GM12878 (cell line): ENCODE results near the gene STON1. TPM values are rescaled to one million over a fixed set of nuclear protein-coding genes. Genes with fewer than 3 reads are reported as not detected.

Source experiments
- ATAC-seq: fragments of 200-7000 bp; cut with Tn5 transposase; 3 replicates; pipeline ENCODE4 v1.9.1; 2020; ENCODE audit warnings: mild to moderate bottlenecking, moderate library complexity
- BruUV-seq: library from RNA; stranded (reverse); fragments of 400-500 nt; replicated peaks from 2 replicates; lab custom pipeline; 2021; lab: Mats Ljungman, UMichigan
- CTCF ChIA-PET: fragments of 300-600 bp; sonication (Branson Sonifier 250); formaldehyde crosslinking; extraction: SDS; loops from one replicate; lab custom pipeline; 2021; ENCODE audit warnings: inconsistent platforms; lab: Yijun Ruan, JAX
- POLR2A ChIA-PET: fragments of 350-600 bp; formaldehyde crosslinking; extraction: SDS; loops from one replicate; lab custom pipeline; 2021; ENCODE audit warnings: inconsistent platforms; lab: Charles Lee
- RAD21 ChIA-PET: fragments of 300-600 bp; sonication (Branson Sonifier 250); formaldehyde crosslinking; loops from one replicate; lab custom pipeline; 2023; ENCODE audit warnings: antibody characterized with exemption; ENCODE audit not compliant: unreplicated experiment; lab: Charles Lee
- SMC1A ChIA-PET: fragments of 300-600 bp; sonication (Branson Sonifier 250); formaldehyde crosslinking; loops from one replicate; lab custom pipeline; 2023; ENCODE audit not compliant: unreplicated experiment, uncharacterized antibody; lab: Charles Lee
- DNase-seq: peaks from one replicate; pipeline ENCODE4 v3.0.0-alpha.2; 2011; ENCODE audit warnings: low read depth, low spot score
- FAIRE-seq: peaks from 3 replicates; lab custom pipeline; 2011; peaks lifted over from hg19 to GRCh38; lab: Jason Lieb, UNC
- H2AFZ ChIP-seq: 2 replicates; pipeline ENCODE4 v1.6.0; 2011; ENCODE audit warnings: low read depth, low read length, control low read depth; ENCODE audit not compliant: control insufficient read depth
- H3K27ac ChIP-seq: 2 replicates; pipeline ENCODE4 v1.5.1; 2011; ENCODE audit warnings: control low read depth; ENCODE audit not compliant: control insufficient read depth, insufficient read depth
- H3K27me3 ChIP-seq, 2 experiments: replicated peaks in 1 of 2; 2 replicates each; pipeline versions ENCODE4 v1.6.0 to v1.6.1; 2011; ENCODE audit warnings: low read length in 1 of 2; ENCODE audit not compliant: control insufficient read depth in 2 of 2, insufficient read depth in 2 of 2
- H3K36me3 ChIP-seq, 2 experiments: 2 replicates each; pipeline ENCODE4 v1.5.1; 2011; ENCODE audit warnings: low read length in 1 of 2; ENCODE audit not compliant: control insufficient read depth in 2 of 2, insufficient read depth in 2 of 2
- H3K4me1 ChIP-seq: 2 replicates; pipeline ENCODE4 v1.6.1; 2011; ENCODE audit warnings: mild to moderate bottlenecking, low read length, moderate library complexity, mixed read lengths; ENCODE audit not compliant: control insufficient read depth, insufficient read depth
- H3K4me2 ChIP-seq: 2 replicates; pipeline ENCODE4 v1.6.0; 2011; ENCODE audit warnings: control low read depth; ENCODE audit not compliant: control insufficient read depth, insufficient read depth
- H3K4me3 ChIP-seq: fragments of 200-600 bp; sonication (generic); 2 replicates; pipeline ENCODE4 v1.5.1; 2016
- H3K79me2 ChIP-seq: 2 replicates; pipeline ENCODE4 v1.6.0; 2011; ENCODE audit warnings: low read length; ENCODE audit not compliant: control insufficient read depth, insufficient read depth
- H3K9ac ChIP-seq: 2 replicates; pipeline ENCODE4 v1.8.0; 2011; ENCODE audit warnings: low read length, control low read depth, mixed read lengths; ENCODE audit not compliant: control insufficient read depth, insufficient read depth
- H3K9me3 ChIP-seq: replicated peaks from 3 replicates; pipeline ENCODE4 v1.5.1; 2011; ENCODE audit warnings: mild to moderate bottlenecking, low read length; ENCODE audit not compliant: control insufficient read depth, insufficient read depth
- H4K20me1 ChIP-seq: 2 replicates; pipeline ENCODE4 v1.6.0; 2011; ENCODE audit not compliant: control insufficient read depth, insufficient read depth
- CREB1 ChIP-seq: IDR thresholded peaks from 2 replicates; pipeline ENCODE4 v1.6.1; 2012; ENCODE audit warnings: low read depth, mild to moderate bottlenecking, inconsistent platforms
- HDGF ChIP-seq: fragments of 450-650 bp; IDR thresholded peaks from 2 replicates; pipeline ENCODE4 v1.6.1; 2016; ENCODE audit warnings: antibody characterized with exemption
- IRF5 ChIP-seq: fragments of 450-650 bp; IDR thresholded peaks from 2 replicates; pipeline ENCODE4 v1.6.1; 2017; ENCODE audit warnings: borderline replicate concordance
- NR2C2 ChIP-seq: IDR thresholded peaks from 2 replicates; pipeline ENCODE4 v1.6.1; 2011; ENCODE audit warnings: borderline replicate concordance, low read depth; ENCODE audit not compliant: control insufficient read depth, insufficient read length
- PAX8 ChIP-seq: fragments of 450-650 bp; IDR thresholded peaks from 2 replicates; pipeline ENCODE4 v1.6.1; 2017; ENCODE audit warnings: mild to moderate bottlenecking, moderate library complexity
- SKIL ChIP-seq: fragments of 450-650 bp; IDR thresholded peaks from 2 replicates; pipeline ENCODE4 v1.6.1; 2017; ENCODE audit warnings: mild to moderate bottlenecking, low read depth, inconsistent platforms; ENCODE audit not compliant: poor library complexity, severe bottlenecking
- TARDBP ChIP-seq: IDR thresholded peaks from 2 replicates; pipeline ENCODE4 v1.6.1; 2016; ENCODE audit warnings: borderline replicate concordance
- TBL1XR1 ChIP-seq: IDR thresholded peaks from 2 replicates; pipeline ENCODE4 v1.6.1; 2012; ENCODE audit warnings: low read depth, low read length, improper control_type of control experiment
- TCF7 ChIP-seq: IDR thresholded peaks from 2 replicates; pipeline ENCODE4 v1.6.1; 2014; ENCODE audit warnings: antibody characterized with exemption, borderline replicate concordance
- ZBTB40 ChIP-seq: fragments of 450-650 bp; IDR thresholded peaks from 2 replicates; pipeline ENCODE4 v1.6.1; 2016; ENCODE audit warnings: mild to moderate bottlenecking, moderate library complexity, borderline replicate concordance
- ZNF207 ChIP-seq: fragments of 450-650 bp; IDR thresholded peaks from 2 replicates; pipeline ENCODE4 v1.6.1; 2014; ENCODE audit warnings: antibody characterized with exemption, mild to moderate bottlenecking, borderline replicate concordance
- ZNF217 ChIP-seq: fragments of 450-650 bp; IDR thresholded peaks from 2 replicates; pipeline ENCODE4 v1.6.1; 2017; ENCODE audit warnings: antibody characterized with exemption, mild to moderate bottlenecking
- WGBS: methylation state at CpG from one replicate; pipeline ENCODE4 v1.1.6; 2016; ENCODE audit warnings: low lambda C conversion rate; ENCODE audit not compliant: insufficient replicate concordance, insufficient coverage; ENCODE audit errors: missing lambda C conversion rate; 5-methylcytosine and 5-hydroxymethylcytosine counted together
- in situ Hi-C: fragments of 300-500 bp; cut with MboI; formaldehyde crosslinking; loops from 9 replicates; pipeline ENCODE4 v1.14.3; 2018; ENCODE audit warnings: mixed read lengths
- intact Hi-C: fragments of 100-400 bp; cut with micrococcal nuclease; formaldehyde crosslinking; loops from one replicate; pipeline ENCODE4 v1.14.2; 2022; ENCODE audit not compliant: unreplicated experiment
- polyA plus RNA-seq, 11 experiments: library from polyadenylated mRNA; depleted of rRNA in 4 of 11; unstranded in 6 of 11; stranded (reverse) in 5 of 11; fragments of >200 nt; fragmentation: Nextera tagmentation in 4 of 11; fragmentation: Illumina TruSeq in 1 of 11; extraction: Ambion mirVana in 4 of 11; extraction: Trizol in 1 of 11; gene quantifications; 1 replicate in 1 of 11; 2 replicates in 10 of 11; pipeline versions ENCODE4 v1.2.1 to v1.2.3, GENCODE V29; 2011 to 2016; ENCODE audit warnings: inconsistent platforms in 2 of 11, missing spikeins in 2 of 11, low read depth in 1 of 11
- total RNA-seq, 4 experiments: library from RNA; depleted of rRNA in 3 of 4; stranded (reverse); fragments of >200 nt in 3 of 4; fragmentation: Illumina TruSeq in 1 of 4; extraction: Trizol in 1 of 4; gene quantifications; 2 replicates each; pipeline versions ENCODE4 v1.2.1 to v1.2.3, GENCODE V29; 2013 to 2021

The STON1 gene
- total and polyA plus RNA-seq, 10 of the 15 experiments (the other 5 are each of a cell fraction or from before 2014, with no cell fraction given) = 0.11 to 0.90 (median 0.22) TPM; not detected in 2

- CTCF ChIA-PET = no interaction called here
- Histone ChIP-seq H3K27ac (no peak overlapping the region), H3K9ac (no peak overlapping the region), H3K4me3 (no peak overlapping the region), H4K20me1 (no peaks in the 10 kb centered on the region), H2AFZ (no peak overlapping the region), H3K27me3 (no peaks in the 10 kb centered on the region), H3K36me3 (no peaks in the 10 kb centered on the region), H3K79me2 (no peaks in the 10 kb centered on the region), H3K4me2 (no peak overlapping the region), H3K9me3 (no peaks in the 10 kb centered on the region), H3K4me1 (no peaks in the 10 kb centered on the region; the same call in 1 of the 2 replicates)
- WGBS = 64% methylated on average over 5 of the region's 5 CpGs
- in situ Hi-C loops (no loop called here), intact Hi-C loops (no loop called here)
- DNase-seq (no peak), ATAC-seq (no peak), FAIRE-seq (no peak)
- SMC1A ChIA-PET = interaction anchor here (1.1 to 1.4 kb wide), 2 partner anchors 11 to 70 kb away, joined by 3 to 4 read pairs; no protein-coding TSS in a partner anchor
- no TSS peak for BruUV-seq
- POLR2A ChIA-PET = no interaction called here
- TF ChIP-seq HDGF (no peak), TCF7 (no peak), SKIL (no peak), ZNF217 (no peak), TARDBP (no peak), TBL1XR1 (no peak), PAX8 (no peak), CREB1 (no peak), ZNF207 (no peak), ZBTB40 (no peak), NR2C2 (no peak), IRF5 (no peak)
- RAD21 ChIA-PET = no interaction called here
Measured at GRCh38 chr2:48534781-48535180, 4.8 kb downstream of the STON1 start.
